Naive thymus-derived CD8-positive, alpha-beta T cell (primary cell): ENCODE results near the gene SPHK2. TPM values are rescaled to one million over a fixed set of nuclear protein-coding genes. Genes with fewer than 3 reads are reported as not detected.

Experiments
- ATAC-seq, 2 donors: fragments of 150-1000 bp; cut with Tn5 transposase in 1 of 2; sonication (Bioruptor Pico), chemical (Tn5 transposase) in 1 of 2; 1 replicate in 1 of 2; 2 replicates in 1 of 2; pipeline ENCODE4 v1.10.0; 2021; ENCODE audit warnings: mild to moderate bottlenecking in 2 of 2, moderate library complexity in 2 of 2
- POLR2A ChIA-PET: fragments of 350-600 bp; sonication (Branson Sonifier 250); formaldehyde crosslinking; loops from one replicate; lab custom pipeline; 2021; ENCODE audit warnings: antibody characterized with exemption; lab: Charles Lee
- DNase-seq, 10 donors: peaks; one replicate each; pipeline versions ENCODE4 v3.0.0 to v3.0.0-alpha.2; 2020 to 2022
- H3K27ac Mint-ChIP-seq, 10 donors: one replicate each; pipeline ENCODE4 v1.8.0; 2020 to 2022; ENCODE audit warnings: mild to moderate bottlenecking in 10 of 10, mixed read lengths in 10 of 10, moderate library complexity in 4 of 10, inconsistent platforms in 1 of 10
- H3K27me3 Mint-ChIP-seq, 5 donors: one replicate each; pipeline ENCODE4 v1.8.0; 2021 to 2022; ENCODE audit warnings: mixed read lengths in 5 of 5
- H3K36me3 Mint-ChIP-seq, 3 donors: one replicate each; pipeline ENCODE4 v1.8.0; 2020 to 2022; ENCODE audit warnings: mixed read lengths in 3 of 3, mild to moderate bottlenecking in 2 of 3, inconsistent platforms in 1 of 3
- H3K4me1 Mint-ChIP-seq, 4 donors: one replicate each; pipeline ENCODE4 v1.8.0; 2021 to 2022; ENCODE audit warnings: mixed read lengths in 4 of 4
- H3K4me3 Mint-ChIP-seq, 10 donors: one replicate each; pipeline ENCODE4 v1.8.0; 2020 to 2022; ENCODE audit warnings: mild to moderate bottlenecking in 10 of 10, mixed read lengths in 10 of 10, moderate library complexity in 6 of 10, inconsistent platforms in 1 of 10
- H3K9me3 Mint-ChIP-seq, 9 donors: one replicate each; pipeline ENCODE4 v1.8.0; 2020 to 2022; ENCODE audit warnings: mixed read lengths in 9 of 9, mild to moderate bottlenecking in 3 of 9, inconsistent platforms in 1 of 9, moderate library complexity in 1 of 9
- polyA plus RNA-seq, 3 donors: library from polyadenylated mRNA; unstranded; fragments of 300-500 nt; fragmentation: Illumina TruSeq; gene quantifications; one replicate each; pipeline ENCODE4 v1.2.3, GENCODE V29; 2021
- total RNA-seq, 8 experiments: library from RNA in 2 of 8; stranded (reverse) in 2 of 8; gene quantifications; one replicate each; pipeline ENCODE4 v1.2.3 and lab custom pipeline; 2021 to 2026

The SPHK2 gene
- total and polyA plus RNA-seq, 5 experiments from 2014 or later, result 7.5 to 40.4 (median 9.1) TPM

- Mint-ChIP-seq H3K27ac (peak overlapping the region in 2 of 10 donors; percentile 59 to 75), H3K36me3 (peaks cover 0 to 2% (median 0%) of the 10 kb centered on the region in 3 donors), H3K27me3 (no peaks in the 10 kb centered on the region), H3K9me3 (peaks cover 0 to 8% (median 0%) of the 10 kb centered on the region in 9 donors), H3K4me1 (peaks cover 41 to 55% (median 44%) of the 10 kb centered on the region in 4 donors), H3K4me3 (no peak overlapping the region)
- POLR2A ChIA-PET, result interaction anchor here (0.7 to 6.2 kb wide), 2 partner anchors 12 to 25 kb away, joined by 5 to 70 read pairs; partner anchors contain the start of genes FAM83E, RPL18 and SPHK2
- DNase-seq (no peak), ATAC-seq (no peak)
These were observed 22.5 kb downstream of the SPHK2 start for GRCh38 chr19:48641850-48642249.

DNA sequence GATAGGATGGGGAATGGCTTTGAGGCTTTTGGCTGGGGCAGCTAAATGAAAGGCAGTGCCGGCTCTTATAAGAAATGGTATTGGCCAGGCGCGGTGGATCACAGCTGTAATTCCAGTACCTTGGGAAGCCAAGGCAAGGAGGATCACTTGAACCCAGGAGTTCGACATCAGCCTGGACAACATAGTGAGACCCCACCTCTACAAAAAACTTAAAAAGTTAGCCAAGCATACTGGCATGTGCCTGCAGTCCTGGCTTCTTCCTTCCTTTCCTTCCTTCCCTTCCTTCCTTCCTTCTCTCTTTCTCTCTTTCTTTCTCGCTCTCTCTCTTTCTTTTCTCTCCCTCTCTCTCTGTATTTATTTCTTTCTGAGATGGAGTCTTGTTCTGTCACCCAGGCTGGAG lies 23.6 kb downstream of the SPHK2 start:
- Mint-ChIP-seq H3K36me3 (peaks cover 0 to 2% (median 0%) of the 10 kb centered on the region in 3 donors), H3K4me1 (peaks cover 41 to 63% (median 50%) of the 10 kb centered on the region in 4 donors), H3K27me3 (no peaks in the 10 kb centered on the region), H3K9me3 (peaks cover 0 to 8% (median 0%) of the 10 kb centered on the region in 9 donors), H3K4me3 (no peak overlapping the region), H3K27ac (peak overlapping the region in 3 of 10 donors; percentile 3 to 30 (median 4))
- DNase-seq, result no peak
- ATAC-seq, result no peak
- POLR2A ChIA-PET, result interaction anchor here (0.7 to 4.6 kb wide), 4 partner anchors 9 to 319 kb away, joined by 4 to 44 read pairs (median 27); partner anchors contain the start of genes RPL18 and SPHK2

- DNase-seq (peak in 1 of 10 donors; percentile 61), ATAC-seq (no peak)
- Mint-ChIP-seq H3K4me3 (peak overlapping the region in 8 of 10 donors; percentile 30 to 96 (median 94)), H3K27ac (peak overlapping the region in 8 of 10 donors; percentile 68 to 98 (median 92)), H3K9me3 (no peaks in the 10 kb centered on the region), H3K27me3 (no peaks in the 10 kb centered on the region), H3K36me3 (peaks cover 0 to 2% (median 0%) of the 10 kb centered on the region in 3 donors), H3K4me1 (peaks cover 33 to 56% (median 49%) of the 10 kb centered on the region in 4 donors)
- POLR2A ChIA-PET, result interaction anchor here (1.0 to 4.6 kb wide), 8 partner anchors 7 to 321 kb away, joined by 3 to 44 read pairs (median 18); partner anchors contain the start of genes DBP, FTL, RPL18 and SPHK2
These were observed 25.0 kb downstream of the SPHK2 start for GRCh38 chr19:48644355-48644754.

GRCh38 chr19:48644839-48645619 lies 25.7 kb downstream of the SPHK2 start:
- POLR2A ChIA-PET, result interaction anchor here (0.6 to 4.6 kb wide), 24 partner anchors 8 to 1532 kb away, joined by 3 to 44 read pairs (median 4); partner anchors contain the start of genes DBP, FTL, GYS1 and RPL18
- peaks cover 31 to 54% (median 49%) of the 10 kb centered on the region in 4 donors for H3K4me1 Mint-ChIP-seq
- DNase-seq, result peak; percentile 55 to 88 (median 72)
- peak overlapping the region; percentile 92 to 99 (median 94) for H3K4me3 Mint-ChIP-seq
- no peaks in the 10 kb centered on the region for H3K9me3 Mint-ChIP-seq
- ATAC-seq, result peak; percentile 58 to 59
- H3K36me3 Mint-ChIP-seq, result peaks cover 0 to 2% (median 0%) of the 10 kb centered on the region in 3 donors
- H3K27ac Mint-ChIP-seq, result peak overlapping the region; percentile 82 to 98 (median 94)
- no peaks in the 10 kb centered on the region for H3K27me3 Mint-ChIP-seq

DNA sequence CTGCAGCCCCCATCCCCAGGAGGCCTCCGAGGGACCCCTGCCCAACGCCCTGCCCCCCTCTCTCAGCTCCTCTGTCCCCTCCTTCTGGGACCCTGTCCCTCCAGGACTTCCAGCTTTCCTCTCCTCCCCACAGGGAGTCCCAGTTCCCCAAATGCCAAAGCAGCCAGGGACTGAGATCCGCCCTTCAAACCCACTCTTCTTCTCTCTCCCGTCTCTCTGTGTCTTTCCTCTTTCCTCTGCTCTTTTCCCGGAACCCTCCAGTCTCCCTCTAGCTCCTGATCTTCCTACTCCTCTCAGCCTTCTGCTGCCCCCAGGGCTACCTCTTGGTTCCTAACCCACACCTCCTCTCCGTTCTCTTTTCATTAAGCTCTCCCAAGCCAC lies 26.3 kb downstream of the SPHK2 start:
- Mint-ChIP-seq H3K4me3 (peak overlapping the region; percentile 92 to 99 (median 94)), H3K27me3 (no peaks in the 10 kb centered on the region), H3K36me3 (peaks cover 0 to 2% (median 0%) of the 10 kb centered on the region in 3 donors), H3K27ac (peak overlapping the region; percentile 82 to 98 (median 94)), H3K9me3 (no peaks in the 10 kb centered on the region), H3K4me1 (peaks cover 31 to 54% (median 48%) of the 10 kb centered on the region in 4 donors)
- DNase-seq, result no peak
- ATAC-seq, result no peak
- POLR2A ChIA-PET, result interaction anchor here (0.6 to 4.6 kb wide), 25 partner anchors 8 to 1533 kb away, joined by 3 to 44 read pairs (median 5); partner anchors contain the start of genes DBP, FTL, GYS1 and RPL18

GRCh38 chr19:48646001-48646721 lies 26.9 kb downstream of the SPHK2 start, which contains the start of gene CA11:
Gene CA11 (minus strand): TSS chr19:48646187. CDS start chr19:48645632, 555 bp downstream.
- DNase-seq (peak; percentile 87 to 99 (median 93)), ATAC-seq (peak; percentile 81 to 82)
- Mint-ChIP-seq H3K27me3 (no peaks in the 10 kb centered on the region), H3K4me1 (peaks cover 33 to 54% (median 50%) of the 10 kb centered on the region in 4 donors), H3K9me3 (no peaks in the 10 kb centered on the region), H3K4me3 (peak within 1 kb of the TSS; percentile 92 to 99 (median 94)), H3K27ac (peak within 1 kb of the TSS; percentile 82 to 98 (median 94)), H3K36me3 (peaks cover 0 to 2% (median 0%) of the 10 kb centered on the region in 3 donors)
- POLR2A ChIA-PET, result interaction anchor here (0.7 to 4.6 kb wide), 20 partner anchors 9 to 1204 kb away, joined by 3 to 44 read pairs (median 5); partner anchors contain the start of genes DBP, GYS1, RPL18 and RUVBL2

DNA sequence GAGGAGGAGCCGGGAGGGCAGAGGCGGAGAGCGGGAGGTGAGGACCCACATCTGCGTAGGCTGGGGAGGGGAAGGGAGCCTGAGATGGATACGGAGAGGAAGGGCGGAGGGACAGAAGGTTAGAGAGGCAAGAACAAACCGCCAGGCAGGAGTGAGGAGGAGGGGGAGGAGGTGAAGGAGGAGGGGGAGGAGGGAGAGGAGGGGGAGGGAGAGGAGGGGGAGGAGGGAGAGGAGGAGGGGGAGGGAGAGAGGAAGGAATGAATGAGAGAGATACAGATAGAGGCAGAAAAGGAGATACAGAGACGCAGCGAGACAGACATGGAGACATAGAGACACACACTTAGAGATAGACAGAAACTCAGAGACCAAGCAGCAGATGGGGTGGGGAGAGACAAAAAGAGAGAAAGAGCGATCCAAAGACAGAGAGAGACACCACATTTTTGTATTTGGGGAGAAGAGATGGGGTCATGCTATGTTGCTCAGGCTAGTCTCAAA lies 27.5 kb downstream of the SPHK2 start:
- peaks cover 31 to 54% (median 51%) of the 10 kb centered on the region in 4 donors for H3K4me1 Mint-ChIP-seq
- no peak for DNase-seq
- H3K27me3 Mint-ChIP-seq, result no peaks in the 10 kb centered on the region
- H3K36me3 Mint-ChIP-seq, result peaks cover 0 to 1% (median 0%) of the 10 kb centered on the region in 3 donors
- POLR2A ChIA-PET, result interaction anchor here (0.8 to 4.6 kb wide), 15 partner anchors 10 to 347 kb away, joined by 3 to 44 read pairs (median 6); partner anchors contain the start of genes DBP, GYS1, RPL18 and RUVBL2
- H3K9me3 Mint-ChIP-seq, result no peaks in the 10 kb centered on the region
- peak overlapping the region; percentile 43 to 99 (median 80) for H3K4me3 Mint-ChIP-seq
- peak overlapping the region; percentile 64 to 98 (median 86) for H3K27ac Mint-ChIP-seq
- ATAC-seq, result no peak

GRCh38 chr19:48648134-48648533 lies 28.8 kb downstream of the SPHK2 start:
- Mint-ChIP-seq H3K9me3 (no peaks in the 10 kb centered on the region), H3K36me3 (no peaks in the 10 kb centered on the region), H3K4me3 (peak overlapping the region in 9 of 10 donors; percentile 5 to 63 (median 34)), H3K27me3 (no peaks in the 10 kb centered on the region), H3K4me1 (peaks cover 25 to 54% (median 47%) of the 10 kb centered on the region in 4 donors), H3K27ac (peak overlapping the region; percentile 68 to 98 (median 93))
- ATAC-seq (no peak), DNase-seq (no peak)
- POLR2A ChIA-PET, result interaction anchor here (0.7 to 1.0 kb wide), 2 partner anchors 14 to 342 kb away, joined by 4 to 8 read pairs; no protein-coding TSS in a partner anchor

- peak overlapping the region in 1 of 10 donors; percentile 1 for H3K4me3 Mint-ChIP-seq
- H3K9me3 Mint-ChIP-seq, result no peaks in the 10 kb centered on the region
- peaks cover 12 to 40% (median 31%) of the 10 kb centered on the region in 4 donors for H3K4me1 Mint-ChIP-seq
- no peak for ATAC-seq
- POLR2A ChIA-PET, result interaction anchor here (1.0 kb wide), 1 partner anchor 10 kb away, joined by 4 read pairs; no protein-coding TSS in a partner anchor
- H3K36me3 Mint-ChIP-seq, result no peaks in the 10 kb centered on the region
- peak overlapping the region in 6 of 10 donors; percentile 0 to 54 (median 22) for H3K27ac Mint-ChIP-seq
- no peak for DNase-seq
- no peaks in the 10 kb centered on the region for H3K27me3 Mint-ChIP-seq
These were observed 31.8 kb downstream of the SPHK2 start for GRCh38 chr19:48650974-48651682.

GRCh38 chr19:48651683-48652048 lies 32.4 kb downstream of the SPHK2 start:
- DNase-seq (no peak), ATAC-seq (no peak)
- H3K4me1 Mint-ChIP-seq, result peaks cover 11 to 37% (median 27%) of the 10 kb centered on the region in 4 donors
- no peaks in the 10 kb centered on the region for H3K27me3 Mint-ChIP-seq
- peak overlapping the region in 4 of 10 donors; percentile 2 to 77 (median 35) for H3K27ac Mint-ChIP-seq
- no peaks in the 10 kb centered on the region for H3K9me3 Mint-ChIP-seq
- H3K36me3 Mint-ChIP-seq, result no peaks in the 10 kb centered on the region
- no peak overlapping the region for H3K4me3 Mint-ChIP-seq
- POLR2A ChIA-PET, result no interaction called here
